NOMO-1 treated with dmso at 0.1 percent for 144 hours (cell line): ENCODE results near the gene ARID3B.
A peak's percentile ranks its signal among the peaks of the same experiment; 100 is the strongest.

Experiments
- DNase-seq: peaks from one replicate; lab custom pipeline; 2025; ENCODE audit not compliant: unreplicated experiment; lab: John Stamatoyannopoulos, UW

Gene ARID3B

DNA sequence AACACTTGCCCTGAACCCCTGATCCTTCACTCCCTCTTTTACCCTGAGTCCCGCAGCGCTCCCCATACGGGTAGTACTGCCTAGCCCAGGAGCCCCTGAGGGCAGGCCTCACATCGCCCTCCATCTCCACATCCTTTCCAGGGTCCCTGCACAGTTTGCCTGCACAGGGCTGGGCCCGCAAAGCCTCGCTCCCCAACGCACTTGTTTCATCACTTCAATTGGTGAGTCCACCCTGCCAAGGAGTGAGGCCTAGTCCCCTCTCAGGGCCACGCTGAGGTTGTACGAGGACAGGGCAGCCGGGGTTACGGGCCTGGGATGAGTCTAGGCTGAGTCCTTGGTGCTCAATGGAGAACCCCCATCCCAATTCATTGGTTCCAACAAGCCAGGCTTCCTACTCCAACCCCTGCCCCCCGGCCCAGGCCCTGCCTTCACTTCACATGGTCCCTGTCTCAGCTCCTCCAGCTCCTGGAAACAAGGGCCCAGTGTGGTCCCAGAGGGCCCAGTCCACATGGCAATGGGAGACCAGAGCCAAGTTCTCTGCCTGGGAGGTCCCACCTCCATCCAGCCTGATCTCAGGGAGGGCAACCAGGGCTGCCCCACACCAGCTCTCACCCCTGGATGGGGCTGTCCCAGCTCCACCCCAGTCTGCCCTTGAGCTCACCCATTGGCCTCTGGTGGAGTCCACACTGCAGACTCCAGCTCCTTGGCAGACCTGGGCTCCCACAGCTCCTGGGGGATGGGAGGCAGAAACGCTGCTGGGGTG lies 62.2 kb downstream of the ARID3B start:
- DNase-seq = no peak

DNA sequence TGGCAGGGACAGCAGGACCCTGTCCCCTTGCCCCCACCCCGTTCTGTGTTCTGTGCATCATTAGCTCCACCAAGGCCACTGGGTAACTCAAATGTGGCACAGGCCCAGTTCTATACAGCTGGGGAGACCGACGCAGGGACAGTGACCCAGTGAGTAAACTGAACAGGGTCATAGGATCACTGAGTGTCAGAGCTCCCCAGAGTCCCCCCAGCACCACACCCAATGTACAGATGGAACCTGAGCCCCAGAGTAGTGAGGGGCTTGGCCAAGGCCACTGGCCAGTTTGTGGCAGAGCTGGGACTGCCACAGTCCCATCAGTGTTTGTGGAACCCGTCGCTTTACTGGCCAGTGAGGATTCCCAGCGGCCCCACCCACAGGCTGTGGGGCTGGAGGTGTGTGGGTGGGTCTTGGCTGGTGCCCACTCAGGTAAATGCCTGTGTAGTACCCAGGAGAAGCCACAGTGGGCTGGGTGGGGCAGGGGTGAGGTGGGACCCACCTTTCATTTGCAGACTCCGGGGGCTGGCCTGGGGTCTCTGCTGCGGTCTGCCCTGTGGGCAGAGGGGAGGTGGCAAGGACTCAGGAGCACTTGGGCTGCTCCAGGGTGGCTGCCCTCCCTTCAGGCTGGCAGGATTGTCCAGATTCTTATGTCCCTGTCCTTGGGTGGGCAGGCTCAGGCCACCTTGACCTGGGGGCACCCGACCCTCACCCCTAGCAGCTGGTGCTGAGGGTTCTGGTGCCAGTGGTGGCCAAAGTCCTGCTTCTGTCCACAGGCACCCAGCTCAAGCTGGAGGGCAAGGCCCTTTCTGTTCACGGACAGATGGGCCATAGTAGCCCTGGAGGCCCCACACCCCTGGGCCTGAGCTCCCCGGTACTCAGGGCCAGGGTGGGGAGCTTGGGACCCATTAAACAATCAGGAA lies 63.0 kb downstream of the ARID3B start:
- no peak for DNase-seq

DNA sequence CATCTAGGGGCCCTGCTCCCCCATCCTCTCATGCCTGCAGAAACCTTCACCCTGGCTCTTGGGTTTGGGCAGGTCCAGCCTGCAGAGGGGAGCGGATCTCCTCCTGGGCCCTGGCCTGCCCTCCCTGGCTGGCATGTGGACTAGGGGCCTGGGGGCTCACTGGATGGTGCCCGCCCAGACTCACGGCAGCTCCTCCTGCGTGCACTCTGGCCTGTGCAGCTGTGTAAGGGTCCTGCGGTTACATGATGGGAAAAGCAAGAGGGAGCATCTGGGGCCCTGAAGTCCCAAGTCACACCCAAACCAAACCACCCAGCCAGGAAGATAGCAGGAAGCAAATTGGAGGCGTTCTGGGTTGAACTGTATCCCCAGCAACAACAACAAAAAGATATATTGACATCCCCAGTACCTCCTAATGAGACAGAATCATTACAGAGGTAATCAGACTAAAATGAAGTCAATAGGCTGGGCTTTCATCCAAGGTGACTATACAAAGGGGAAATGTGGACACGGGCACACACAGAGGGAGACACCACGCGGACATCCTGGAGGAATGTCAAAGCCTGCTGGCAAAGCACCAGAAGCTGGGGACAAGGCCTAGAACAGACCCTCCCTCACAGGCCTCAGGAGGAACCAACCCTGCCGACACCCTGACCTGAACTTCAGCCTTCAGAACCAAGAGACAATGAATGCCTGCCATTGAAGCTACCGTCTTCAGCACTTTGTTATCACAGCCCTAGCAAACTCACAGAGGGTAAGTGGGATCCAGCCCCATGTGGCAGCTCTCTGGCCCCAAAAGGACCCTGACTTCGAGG lies 64.2 kb downstream of the ARID3B start:
- no peak for DNase-seq

DNA sequence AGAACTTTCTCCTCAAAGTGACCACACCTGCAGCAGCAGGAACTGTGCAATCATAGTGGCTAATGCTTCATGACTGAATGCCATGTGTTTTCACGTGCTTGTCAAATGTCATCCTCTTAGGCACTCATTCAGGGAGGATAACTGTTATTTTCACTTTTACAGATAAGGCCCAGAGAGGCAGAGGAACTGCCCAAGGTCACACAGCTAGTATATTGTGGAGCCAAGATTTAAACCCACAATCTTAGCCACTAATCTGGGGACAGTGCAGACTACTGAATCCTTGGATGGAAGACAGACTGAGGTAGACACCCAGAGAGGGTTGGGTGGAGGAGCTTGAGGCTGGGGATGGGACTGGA lies 64.8 kb downstream of the ARID3B start:
- no peak for DNase-seq

DNA sequence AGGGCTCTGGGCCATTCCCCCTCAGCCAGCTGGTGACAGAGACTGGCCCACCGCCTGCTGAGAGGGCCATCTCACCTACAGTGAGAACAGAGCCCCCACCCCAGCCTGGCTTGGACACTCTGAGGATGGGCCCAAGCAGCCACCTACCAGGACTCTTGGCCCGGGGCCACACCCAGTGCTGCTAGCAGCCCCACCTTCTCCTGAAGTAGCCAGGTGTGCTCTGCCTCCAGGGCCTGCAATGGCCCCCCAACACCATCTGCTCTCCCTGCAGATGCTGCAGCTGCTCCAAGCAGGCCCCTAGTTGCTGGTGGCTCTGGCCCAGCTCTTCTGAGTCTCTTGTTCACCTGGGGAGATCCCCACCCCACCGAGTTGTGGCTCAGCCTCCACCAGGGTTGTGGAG lies 67.8 kb downstream of the ARID3B start:
- no peak for DNase-seq

DNA sequence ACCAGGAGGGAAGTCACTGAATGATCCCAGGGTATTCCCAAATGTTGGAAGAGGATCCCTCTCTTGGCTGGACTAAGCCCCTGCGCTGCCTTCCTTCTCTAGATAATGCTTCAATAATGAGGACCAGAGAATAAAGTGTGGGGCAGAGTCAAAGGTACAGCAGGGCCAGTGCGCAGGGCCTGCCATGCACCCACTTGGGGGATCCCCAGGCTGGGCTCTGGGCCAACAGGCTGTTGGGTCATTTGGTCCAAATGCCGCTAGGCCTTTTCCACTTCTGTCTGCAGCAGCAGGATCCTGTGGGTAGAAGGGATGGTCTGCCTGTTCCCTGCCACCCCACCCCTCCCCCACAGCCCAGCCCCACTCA lies 68.9 kb downstream of the ARID3B start:
- DNase-seq = no peak

DNA sequence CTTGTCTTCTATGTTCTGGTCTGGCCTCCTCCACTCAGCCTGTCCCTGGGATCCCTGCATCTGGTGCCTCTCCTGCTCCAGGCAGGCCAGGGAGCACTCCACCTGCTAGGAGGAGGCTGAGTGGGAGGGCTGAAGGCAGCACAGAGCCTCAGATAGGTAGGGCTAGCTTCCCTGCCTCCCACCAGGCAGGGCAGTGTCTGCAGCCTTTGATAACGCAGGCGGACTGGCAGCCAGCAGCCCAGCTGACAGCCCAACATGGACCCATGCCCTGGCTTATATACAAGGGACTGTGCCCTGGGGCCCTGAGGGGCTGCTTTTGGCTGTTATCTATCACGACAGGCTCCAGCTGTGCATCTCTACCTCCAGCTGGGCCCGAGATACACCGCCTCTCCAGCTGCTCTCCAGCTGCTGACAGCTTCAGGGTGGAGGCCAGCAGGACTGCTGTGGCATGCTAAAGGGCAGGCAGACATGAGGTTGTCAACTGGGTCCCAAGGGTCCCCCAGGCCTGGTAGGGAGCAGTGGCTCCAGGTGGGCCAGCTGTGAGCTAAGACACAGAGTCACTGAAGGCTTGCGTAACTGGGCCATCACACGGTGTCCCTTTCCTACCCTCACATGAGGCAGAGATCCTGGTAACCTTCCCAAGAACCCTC lies 69.4 kb downstream of the ARID3B start:
- no peak for DNase-seq

DNA sequence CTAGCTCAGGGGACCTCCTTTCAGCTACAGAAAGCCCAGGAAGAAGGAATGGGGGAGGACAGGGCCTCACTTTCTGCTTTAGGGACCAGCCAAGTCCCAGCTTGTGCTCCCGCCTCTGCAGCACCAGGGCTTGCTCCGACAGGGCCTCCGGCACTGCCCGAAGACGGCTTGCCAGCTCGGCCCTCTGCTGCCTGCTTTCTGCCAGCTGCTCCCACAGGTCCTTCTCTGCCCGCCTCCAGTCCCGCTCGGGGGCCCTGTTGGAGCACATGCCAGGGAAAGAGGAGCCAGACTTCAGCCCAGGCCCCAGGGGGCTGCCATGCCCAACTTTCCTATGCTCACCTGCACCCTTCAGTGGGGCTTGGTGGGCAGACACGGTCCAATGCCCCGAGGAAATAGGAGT lies 70.3 kb downstream of the ARID3B start:
- DNase-seq = no peak

DNA sequence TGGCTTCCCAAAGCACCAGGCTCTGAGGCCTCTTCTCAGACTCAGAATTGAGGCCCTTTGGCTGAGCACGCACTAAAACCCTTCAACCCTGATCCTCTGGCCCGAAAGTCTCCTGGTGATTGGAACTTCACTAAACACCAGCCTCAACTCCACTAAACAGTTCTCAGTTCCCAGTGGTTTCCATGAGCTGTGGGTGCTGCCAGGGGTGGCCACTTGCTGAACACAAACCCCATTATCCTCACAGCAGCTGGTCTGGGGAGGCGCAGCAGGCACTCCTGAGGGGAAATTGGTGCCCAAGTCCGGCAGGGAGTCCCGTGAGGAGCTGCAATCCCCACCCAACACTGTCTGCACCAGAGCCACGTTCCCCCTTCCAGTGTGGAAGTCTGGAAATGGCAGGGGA lies 70.8 kb downstream of the ARID3B start:
- no peak for DNase-seq

DNA sequence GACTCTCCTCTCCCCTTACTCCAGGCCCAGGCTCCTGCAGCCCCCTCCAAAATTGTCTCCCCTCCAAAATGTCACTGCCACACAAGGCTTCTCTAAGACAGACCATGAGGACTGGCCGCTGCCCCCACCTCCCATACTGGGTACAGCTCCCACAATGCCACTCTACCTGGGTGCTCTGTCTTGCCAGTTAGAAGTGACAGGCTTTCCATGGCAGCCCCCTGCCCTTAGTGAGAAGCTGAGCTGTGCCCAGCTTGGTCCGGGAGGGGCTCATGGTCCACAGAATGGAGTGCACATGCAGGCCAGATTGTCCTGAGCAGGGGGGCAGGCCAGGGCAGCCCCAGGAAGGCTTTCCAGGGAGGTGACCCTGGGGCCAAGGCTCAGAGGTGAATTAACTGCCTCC lies 71.7 kb downstream of the ARID3B start:
- DNase-seq = no peak

DNA sequence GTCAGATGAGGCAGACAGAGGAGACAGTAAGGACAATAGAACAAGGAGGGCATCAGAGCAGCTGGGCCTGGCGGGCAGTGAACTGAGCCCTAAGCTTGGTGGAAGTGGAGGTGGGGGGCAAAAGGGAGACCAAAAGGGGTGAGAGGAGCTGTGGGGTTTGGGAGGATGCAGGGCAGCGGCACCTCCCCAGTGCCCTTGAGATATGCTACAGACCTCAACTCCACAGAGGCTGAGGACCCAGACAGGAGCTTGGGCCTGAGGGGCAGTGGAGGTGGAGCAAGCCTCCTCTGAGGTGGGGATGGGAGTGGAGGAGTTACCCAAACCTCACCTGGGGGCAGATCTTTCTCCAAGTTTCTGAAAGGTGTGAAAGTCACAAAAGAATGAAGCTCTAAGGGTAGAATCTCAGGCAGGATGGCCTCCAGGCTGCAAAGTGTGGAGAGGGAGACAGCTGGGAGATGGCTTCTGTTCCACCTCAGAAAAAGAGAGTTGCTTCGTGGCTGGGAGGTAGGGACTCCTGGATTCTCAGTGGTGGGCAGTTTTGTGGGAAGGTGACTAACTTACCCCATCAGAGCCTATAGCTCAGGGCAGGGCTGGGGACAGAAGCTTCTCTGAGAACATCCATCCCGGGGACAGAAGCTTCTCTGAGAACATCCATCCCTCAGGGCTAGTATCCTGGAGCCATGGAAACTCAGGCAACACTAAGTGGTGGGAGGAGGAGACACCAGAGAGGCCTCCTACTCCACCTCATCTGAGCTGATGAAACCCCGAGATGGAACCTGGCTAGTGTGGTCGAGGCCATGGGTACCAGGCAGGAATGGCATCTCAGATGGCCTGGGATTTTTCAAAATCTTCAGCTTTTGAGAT lies 72.3 kb downstream of the ARID3B start:
- DNase-seq = no peak

DNA sequence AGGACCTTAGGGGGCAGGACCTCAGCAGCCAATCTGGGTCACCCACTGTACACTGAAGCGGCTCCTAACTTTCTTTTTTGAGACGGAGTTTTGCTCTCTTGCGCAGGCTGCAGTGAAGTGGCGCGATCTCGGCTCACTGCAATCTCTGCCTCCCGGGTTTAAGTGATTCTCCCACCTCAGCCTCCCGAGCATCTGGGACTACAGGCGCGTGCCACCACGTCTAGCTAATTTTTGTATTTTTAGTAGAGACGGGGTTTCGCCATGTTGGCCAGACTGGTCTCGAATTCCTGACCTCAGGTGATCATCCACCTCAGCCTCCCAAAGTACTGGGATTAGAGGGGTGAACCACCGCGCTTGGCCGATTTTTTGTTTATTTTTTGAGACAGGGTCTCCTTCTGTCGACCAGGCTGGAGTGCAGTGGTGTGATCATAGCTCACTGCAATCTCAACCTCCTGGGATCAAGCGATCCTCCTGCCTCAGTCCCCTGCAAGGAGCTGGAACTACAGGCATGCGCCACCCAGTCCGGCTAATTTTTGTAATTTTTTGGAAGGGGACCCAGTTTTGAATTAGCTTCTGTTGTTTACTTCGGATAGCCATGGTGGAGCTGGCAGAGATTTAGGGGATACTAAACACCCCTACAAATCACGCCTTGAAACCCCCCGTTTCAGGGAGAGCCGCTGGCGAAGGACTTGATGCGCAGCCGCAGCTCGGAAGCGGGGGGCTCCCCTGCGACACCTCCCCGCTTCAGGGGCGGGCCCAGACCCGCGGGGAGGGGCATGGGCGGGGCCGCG lies 73.1 kb downstream of the ARID3B start:
- no peak for DNase-seq

DNA sequence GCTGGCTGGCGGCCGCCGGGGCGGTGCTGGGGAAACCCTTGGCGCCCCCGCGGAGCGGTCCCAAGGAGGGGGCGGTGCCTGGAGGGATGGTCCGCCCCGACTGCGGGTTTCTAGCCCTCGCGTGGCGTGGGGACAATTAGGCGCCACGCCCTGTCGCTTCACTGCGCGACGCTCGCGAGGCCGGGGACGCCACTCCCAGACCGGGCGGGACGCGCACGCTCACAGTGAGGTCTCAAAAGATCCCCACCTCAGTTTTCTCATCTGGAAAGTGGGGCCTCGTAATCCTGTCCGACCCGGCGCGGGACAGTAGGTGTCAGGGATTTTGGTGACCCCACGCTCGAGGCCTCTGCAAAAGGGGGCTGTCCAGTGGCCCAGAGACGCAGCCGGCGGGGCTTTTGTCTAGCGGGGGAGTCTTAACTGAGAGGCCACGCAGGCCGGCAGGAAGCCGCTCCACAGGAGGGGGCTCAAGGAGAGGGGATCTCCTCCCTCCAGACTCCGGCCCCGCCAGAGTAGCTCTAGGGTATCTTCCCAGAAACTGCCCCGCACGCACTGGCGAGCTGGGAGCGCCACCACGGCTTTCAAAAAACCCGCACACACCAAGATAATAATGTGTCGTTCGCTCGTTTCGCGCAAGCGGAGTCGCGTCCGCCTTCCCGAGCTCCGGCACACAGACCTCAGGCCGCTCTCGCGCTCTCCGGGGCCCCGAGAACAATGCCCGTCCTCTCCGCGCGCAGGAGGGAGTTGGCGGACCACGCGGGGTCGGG lies 73.9 kb downstream of the ARID3B start:
- DNase-seq = peak; percentile 71

DNA sequence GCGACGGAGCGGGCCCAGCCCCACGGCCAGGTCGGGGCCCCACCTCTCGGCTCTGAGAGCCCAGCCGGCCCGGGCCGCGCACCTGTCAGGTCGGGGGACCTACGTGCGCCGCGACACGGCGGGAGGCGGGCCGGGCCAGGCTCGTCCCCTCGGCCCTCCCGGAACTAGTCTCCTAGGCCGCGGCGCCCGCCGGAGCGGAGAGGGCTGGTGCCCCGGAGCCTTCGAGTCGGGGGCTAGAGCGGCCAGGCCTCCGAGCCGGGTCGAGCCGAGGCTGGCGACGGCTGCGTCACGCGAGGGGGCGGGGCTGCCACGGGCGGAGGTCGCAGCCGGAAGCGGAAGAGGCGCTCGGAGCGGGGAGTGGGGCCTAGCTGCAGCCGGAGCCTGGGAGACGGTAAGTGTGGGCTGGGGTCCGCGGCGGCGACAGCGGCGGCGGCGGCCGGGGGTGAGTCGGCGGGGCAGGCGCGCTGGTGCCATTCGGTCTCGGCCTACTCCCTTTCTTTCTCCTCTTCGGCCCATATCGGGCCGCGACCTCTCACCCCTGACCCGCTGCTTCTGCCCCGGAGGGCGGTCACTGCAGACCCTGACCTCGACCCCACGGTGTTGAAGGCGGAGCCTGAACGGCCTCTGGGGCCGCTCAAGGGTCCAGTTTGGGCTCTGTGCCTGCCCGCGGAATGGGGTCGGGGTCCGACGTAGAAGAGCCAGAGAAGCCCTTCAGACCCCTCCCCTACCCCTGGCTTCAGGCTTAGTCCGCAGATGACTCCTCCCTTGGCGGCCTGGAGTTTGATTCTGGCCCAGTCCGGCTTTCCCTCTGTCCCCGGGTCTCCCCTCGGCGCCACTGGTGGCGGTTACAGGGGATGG lies 74.7 kb downstream of the ARID3B start, which contains the start of gene CLK3:
CLK3 (plus strand) TSS at position 329 of the 858 bp plus-strand sequence. CDS start 3,361 bp downstream, outside the sequence.
- peak; percentile 94 for DNase-seq

DNA sequence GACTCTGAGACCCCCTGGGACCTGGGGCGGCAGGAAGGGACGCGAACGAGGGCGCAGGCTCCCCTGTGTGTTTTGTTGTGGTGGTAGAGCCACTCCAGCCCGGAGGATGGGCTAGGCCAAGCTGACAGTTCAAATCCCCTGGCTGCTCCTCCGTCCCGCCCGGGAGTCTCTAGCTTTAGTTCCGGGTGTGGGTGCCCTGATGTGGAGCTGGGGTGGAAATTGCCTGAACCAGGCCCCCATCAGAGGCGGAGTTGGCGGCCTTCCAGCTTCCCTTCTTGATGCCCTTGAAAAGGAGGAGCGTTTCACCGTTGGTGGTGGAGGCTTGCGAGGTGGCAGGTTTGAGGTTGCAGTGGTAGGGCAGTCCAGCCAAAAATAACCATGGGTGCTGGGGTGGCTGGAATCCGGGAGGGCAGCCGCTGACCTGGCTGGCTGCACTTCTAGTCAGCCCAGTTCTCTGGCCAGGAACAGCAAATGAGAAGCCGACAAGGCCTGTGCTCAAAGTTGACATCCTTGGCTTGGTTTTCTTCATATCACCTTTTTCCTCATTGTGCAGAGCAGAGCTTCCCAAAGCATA lies 75.4 kb downstream of the ARID3B start:
- peak; percentile 74 for DNase-seq

DNA sequence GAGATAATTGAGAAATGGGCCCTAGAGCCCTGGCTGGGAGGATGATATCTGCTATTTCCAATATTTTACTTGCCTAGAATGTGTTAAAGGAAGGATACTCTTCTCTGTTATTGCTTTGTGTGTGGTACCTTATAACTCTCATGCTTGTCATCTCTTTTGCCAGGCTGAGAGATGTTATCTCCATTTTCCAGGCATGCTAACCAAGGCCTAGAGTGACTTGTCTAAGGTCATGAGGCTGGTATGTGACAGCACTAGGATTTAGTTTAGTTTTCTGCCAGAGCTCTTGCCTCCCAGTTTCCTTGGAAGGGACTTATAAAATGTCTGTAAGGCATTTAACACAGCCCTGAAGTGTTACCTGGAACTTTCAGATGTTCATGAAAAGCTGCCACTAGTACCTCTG lies 76.0 kb downstream of the ARID3B start:
- no peak for DNase-seq
